GM18861 (cell line): ENCODE data around the gene ZC3H10.

ENCODE experiments used
- ATAC-seq: cut with Tn5 transposase; IDR thresholded peaks from one replicate; pipeline ENCODE4 v1.9.1; 2021; ENCODE audit not compliant: unreplicated experiment

Gene ZC3H10

GRCh38 chr12:56126732-56127239 is 8.7 kb downstream of the ZC3H10 start:
- no peak for ATAC-seq

DNA sequence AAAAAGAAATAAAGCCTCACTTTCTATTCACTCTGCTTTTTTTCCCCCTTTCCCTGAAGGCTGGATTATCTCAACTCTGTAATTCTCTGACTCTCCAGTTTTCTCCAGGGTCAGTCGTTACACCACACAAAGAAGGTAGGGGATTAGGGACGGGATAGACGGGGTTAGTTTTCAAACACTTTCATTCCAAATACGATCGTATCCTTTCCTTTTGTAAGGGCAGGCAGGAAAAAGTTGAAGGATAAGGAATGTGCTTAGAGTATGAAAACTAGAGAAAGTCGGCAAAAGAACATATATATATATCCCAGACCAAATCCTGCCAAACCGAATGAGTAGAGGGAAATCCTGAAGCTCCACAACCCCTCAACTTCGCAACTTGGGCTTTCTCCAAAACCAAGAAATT is 9.4 kb downstream of the ZC3H10 start:
- no peak for ATAC-seq

GRCh38 chr12:56127888-56128669 is 10.0 kb downstream of the ZC3H10 start, which contains the start of gene ESYT1:
Gene ESYT1, plus strand, starts transcription at chr12:56128267. Its CDS starts 53 bp downstream, at chr12:56128320.
- ATAC-seq, result peak; percentile 84

DNA sequence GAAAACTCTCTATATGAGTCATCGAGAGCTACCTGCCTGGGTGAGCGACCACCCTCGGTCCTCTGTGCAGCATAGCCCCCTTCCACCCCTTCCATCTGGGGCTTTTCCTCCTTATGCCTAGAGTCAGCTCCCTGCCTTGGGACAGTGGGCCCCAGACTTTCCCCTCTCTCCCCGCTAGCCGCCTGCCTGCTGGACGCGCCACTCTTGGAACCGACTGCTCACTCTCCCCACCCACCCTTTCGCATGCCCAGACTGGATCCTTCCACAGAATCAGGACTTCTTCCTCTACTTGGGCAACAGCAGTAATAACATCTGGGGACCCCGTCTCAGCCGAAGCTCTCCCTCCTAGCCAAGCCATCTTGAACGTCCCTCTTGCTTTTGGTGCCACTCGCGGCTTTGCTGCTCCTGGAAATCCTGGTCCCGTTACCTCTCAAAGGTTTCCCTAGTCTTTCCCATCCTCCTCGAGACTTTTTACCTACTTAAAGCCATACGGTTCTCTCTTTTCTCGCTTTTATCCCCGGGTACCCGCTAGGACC is 10.7 kb downstream of the ZC3H10 start:
- no peak for ATAC-seq

GRCh38 chr12:56129206-56129941 is 11.3 kb downstream of the ZC3H10 start:
- no peak for ATAC-seq

DNA sequence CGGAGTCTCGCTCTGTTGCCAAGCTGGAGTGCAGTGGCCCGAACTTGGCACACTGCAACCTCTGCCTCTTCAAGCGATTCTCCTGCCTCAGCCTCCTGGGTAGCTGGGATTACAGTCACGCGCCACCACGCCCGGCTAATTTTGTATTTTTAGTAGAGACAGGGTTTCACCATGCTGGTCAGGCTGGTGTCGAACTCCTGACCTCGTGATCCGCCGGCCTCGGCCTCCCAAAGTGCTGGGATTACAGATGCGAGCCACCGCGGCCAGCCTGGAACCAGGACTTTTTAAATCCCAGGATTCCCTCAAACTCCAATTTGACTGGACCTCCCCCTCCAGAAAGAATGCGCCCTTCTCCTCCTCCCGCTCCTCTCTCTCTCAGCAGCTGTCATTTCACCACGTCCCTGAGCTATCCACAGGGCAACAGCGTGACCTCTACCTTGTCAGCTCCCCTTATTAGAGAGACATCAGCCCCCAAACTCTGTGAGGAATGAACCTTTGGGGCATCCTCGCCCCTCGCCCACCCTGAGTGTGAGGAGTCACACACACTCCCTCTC is 12.0 kb downstream of the ZC3H10 start:
- no peak for ATAC-seq

GRCh38 chr12:56130876-56131275 is 12.8 kb downstream of the ZC3H10 start:
- no peak for ATAC-seq

- no peak for ATAC-seq
Observed at GRCh38 chr12:56134897-56135296, 16.8 kb downstream of the ZC3H10 start.

DNA sequence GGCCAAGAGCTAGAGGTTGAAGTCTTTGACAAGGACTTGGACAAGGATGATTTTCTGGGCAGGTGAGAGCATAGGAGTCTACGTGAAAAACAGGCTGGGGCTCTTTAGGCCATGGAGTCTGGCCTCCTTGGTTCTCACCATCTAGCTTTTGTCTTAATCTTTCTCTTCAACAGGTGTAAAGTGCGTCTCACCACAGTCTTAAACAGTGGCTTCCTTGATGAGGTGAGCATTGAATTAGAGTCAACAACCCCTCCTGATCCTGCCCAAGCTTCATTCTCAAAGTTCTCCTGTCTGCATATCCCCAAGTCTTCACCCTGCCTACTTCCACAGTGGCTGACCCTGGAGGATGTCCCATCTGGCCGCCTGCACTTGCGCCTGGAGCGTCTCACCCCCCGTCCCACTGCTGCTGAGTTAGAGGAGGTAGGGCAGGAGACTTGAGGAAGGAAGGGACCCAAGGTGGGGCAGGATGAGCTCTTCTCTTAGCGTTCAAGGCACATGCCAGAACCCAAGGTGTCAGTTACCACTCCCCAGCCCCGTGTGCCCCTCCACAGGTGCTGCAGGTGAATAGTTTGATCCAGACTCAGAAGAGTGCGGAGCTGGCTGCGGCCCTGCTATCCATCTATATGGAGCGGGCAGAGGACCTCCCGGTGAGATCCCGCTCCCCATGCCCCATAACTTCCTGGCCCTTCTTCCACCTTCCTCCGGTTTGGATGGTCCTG is 19.9 kb downstream of the ZC3H10 start:
- ATAC-seq, result no peak

GRCh38 chr12:56141946-56142784 is 24.1 kb downstream of the ZC3H10 start:
- ATAC-seq, result no peak

DNA sequence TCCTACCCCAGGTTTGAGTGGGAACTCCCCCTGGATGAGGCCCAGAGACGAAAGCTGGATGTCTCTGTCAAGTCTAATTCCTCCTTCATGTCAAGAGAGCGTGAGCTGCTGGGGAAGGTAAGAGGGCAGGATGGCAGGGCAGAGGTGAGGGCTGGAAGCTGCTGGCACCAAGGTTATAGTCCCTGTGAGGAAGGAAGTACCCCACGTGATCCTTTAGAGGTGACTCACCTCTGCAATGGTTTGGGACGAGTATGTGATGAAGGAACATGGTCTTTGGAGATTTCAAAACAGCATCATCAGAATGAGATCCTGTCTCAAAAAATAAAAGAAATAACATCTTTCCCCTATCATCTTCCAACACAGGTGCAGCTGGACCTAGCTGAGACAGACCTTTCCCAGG is 25.2 kb downstream of the ZC3H10 start:
- ATAC-seq, result no peak

DNA sequence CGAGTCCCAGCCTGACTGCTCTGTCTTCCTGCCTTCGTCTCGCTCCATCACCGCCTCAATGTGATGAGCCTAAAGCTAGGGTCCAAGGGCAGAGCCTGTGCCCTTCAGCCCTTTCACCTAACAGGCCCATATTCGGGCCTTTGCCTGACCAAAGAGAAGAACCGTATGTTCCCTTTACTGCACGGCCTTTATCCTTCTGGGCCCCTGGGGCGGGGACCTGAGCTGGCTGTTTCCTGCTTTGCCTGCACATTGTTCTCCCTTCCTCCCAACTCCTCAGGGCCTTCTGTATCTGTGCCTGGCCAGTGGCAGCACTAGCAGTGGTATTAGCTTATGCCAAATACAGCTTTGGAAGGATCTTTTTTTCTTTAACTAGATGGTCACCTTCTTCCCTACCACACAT is 25.8 kb downstream of the ZC3H10 start:
- ATAC-seq, result no peak

DNA sequence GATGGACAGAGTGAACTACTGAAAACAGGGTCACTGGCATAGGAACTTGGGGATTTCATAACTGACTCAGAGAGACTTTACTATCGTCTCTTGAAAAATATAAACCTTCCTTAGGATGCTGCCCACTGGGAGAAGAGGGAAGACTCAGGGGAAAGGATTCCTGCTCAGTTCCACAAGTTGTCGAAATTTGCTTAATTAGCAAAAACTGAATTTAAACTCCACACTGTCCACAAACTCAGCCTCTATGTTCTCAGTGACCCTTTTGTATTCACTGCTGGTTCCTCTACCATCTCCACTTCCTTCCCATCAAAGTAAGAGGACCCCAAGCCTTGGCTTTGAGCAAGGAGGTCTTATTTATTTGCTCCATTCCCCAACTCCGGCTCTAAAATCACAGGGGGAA is 27.2 kb downstream of the ZC3H10 start:
- no peak for ATAC-seq

- ATAC-seq, result no peak
Observed at GRCh38 chr12:56146492-56147460, 28.7 kb downstream of the ZC3H10 start.

DNA sequence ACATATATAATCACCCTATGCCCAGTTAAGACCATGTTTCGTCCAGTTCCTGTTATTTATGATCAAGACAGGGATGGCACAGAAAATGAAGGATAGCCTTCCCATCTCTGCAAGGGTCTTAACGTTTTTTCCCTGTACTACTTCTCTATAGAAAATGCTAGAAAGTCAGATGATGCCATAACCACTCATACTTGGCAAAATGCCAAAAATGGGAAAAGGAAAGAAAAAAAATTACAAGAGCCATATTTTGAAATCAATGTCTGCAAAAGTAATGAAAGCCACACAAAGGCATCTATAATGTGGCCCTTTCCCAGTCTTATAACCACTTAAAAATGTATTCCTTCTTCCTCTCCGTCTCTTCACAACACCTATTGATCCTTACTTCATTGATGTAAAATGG is 32.5 kb downstream of the ZC3H10 start:
- ATAC-seq, result no peak

GRCh38 chr12:56151672-56152131 is 33.6 kb downstream of the ZC3H10 start:
- ATAC-seq, result peak; percentile 45

DNA sequence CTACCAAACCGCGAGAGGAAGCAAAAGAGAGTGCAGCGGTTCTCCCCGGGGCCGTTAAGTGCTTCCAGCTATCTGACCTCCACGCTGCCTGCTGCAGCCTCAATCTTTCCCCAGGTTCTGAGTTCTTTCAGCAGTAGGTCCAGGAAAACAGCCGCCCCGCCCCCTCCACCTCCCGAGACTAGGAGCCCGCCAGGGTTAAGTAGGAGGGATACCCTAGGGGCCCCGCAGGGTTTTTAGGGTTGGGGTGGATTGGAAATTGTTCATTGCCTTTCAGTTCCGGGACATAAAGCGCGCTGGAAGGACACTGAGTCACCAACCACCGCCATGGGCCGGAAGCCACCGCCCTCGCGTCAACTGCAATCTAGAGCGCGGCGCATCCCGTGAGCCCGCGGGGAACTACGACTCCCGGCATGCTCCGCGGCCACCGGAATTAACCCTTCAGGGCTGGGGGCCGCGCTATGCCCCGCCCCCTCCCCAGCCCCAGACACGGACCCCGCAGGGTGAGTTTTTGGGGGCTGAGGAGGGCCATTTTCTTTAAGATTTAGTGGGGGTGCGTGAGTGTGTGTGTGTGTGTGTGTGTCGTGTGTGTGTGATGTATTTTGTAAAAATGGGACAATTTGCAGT is 34.2 kb downstream of the ZC3H10 start, which contains the start of gene MYL6B:
MYL6B (plus strand) TSS at position 456 of the 624 bp plus-strand sequence. CDS start 1,332 bp downstream, outside the sequence.
- peak; percentile 83 for ATAC-seq
